Transverse colon (tissue), 3 donors: ENCODE measurements around the gene GRM8.

Source experiments
- CTCF ChIP-seq, 5 experiments: fragments of 200-600 bp in 3 of 5; fragments of 450-650 bp in 2 of 5; sonication (generic) in 3 of 5; IDR thresholded peaks; 1 replicate in 2 of 5; 2 replicates in 3 of 5; pipeline ENCODE4 v1.5.1; 2016 to 2017; ENCODE audit warnings: antibody characterized with exemption in 5 of 5, inconsistent platforms in 3 of 5, mild to moderate bottlenecking in 2 of 5, moderate library complexity in 1 of 5
- EP300 ChIP-seq: sonication (generic); formaldehyde crosslinking; IDR thresholded peaks from one replicate; pipeline ENCODE4 v1.6.1; 2017; ENCODE audit warnings: antibody characterized with exemption, low read depth

GRCh38 chr7:126783613-126784012 is 469.1 kb downstream of the GRM8 start:
- no peak for TF ChIP-seq EP300
- no peak for TF ChIP-seq CTCF (IDR thresholded peaks at IDR 0.05)
